ENCODE data around the gene SNAPC4. TPM values are rescaled to one million over a fixed set of nuclear protein-coding genes. Genes with fewer than 3 reads are reported as not detected.
"Not testable (repeated sequence)": the region's sequence is repeated elsewhere in the genome, so short reads cannot be mapped to it uniquely, and the experiment has no call there.

SNAPC4 gene
- total and polyA plus RNA-seq, 3 donors from 2014 or later: 21.2 to 35.9 (median 29.5) TPM

- Histone ChIP-seq H3K4me3 (peak overlapping the region; percentile 90 to 99), H3K9me3 (no peaks in the 10 kb centered on the region), H3K27me3 (no peaks in the 10 kb centered on the region), H3K4me1 (peaks cover 15% of the 10 kb centered on the region), H3K36me3 (ENCODE audit: low read depth, missing control alignments) (no peaks in the 10 kb centered on the region), H3K27ac (peak overlapping the region in 1 of 2 donors; percentile 85)
- TF ChIP-seq POLR2A (IDR thresholded peaks at IDR 0.05) (no peak), CTCF (IDR thresholded peaks at IDR 0.05) (no peak)
- no peak for DNase-seq
- intact Hi-C loops (cut with DNase I; ENCODE audit: low total_unique reads): no loop called here
- 16 to 35% methylated on average over 4 of the region's 4 CpGs for WGBS, 2 donors
Measured at GRCh38 chr9:136411378-136411777, 11.4 kb upstream of the SNAPC4 start.

- no peaks in the 10 kb centered on the region for H3K36me3 ChIP-seq (ENCODE audit: low read depth, missing control alignments)
- WGBS, 2 donors: 0% methylated on average over 11 to 83 of the region's 83 CpGs
Measured at GRCh38 chr9:136410500-136411287, 10.7 kb upstream of the SNAPC4 start, which contains the start of the genes ENTR1 and PMPCA. Gene ENTR1 (minus strand): TSS chr9:136410614. CDS start chr9:136410397, 217 bp downstream. Gene PMPCA (plus strand): TSS chr9:136410658. CDS start chr9:136410669, 11 bp downstream.

GRCh38 chr9:136409557-136410455 lies 9.8 kb upstream of the SNAPC4 start:
- peak; percentile 57 for DNase-seq
- Histone ChIP-seq H3K27me3 (no peaks in the 10 kb centered on the region), H3K9me3 (no peaks in the 10 kb centered on the region), H3K4me3 (peak overlapping the region; percentile 90 to 99), H3K27ac (peak overlapping the region; percentile 37 to 85), H3K36me3 (ENCODE audit: low read depth, missing control alignments) (no peaks in the 10 kb centered on the region), H3K4me1 (peaks cover 15% of the 10 kb centered on the region)
- no peak for TF ChIP-seq CTCF (IDR thresholded peaks at IDR 0.05)
- no peak for TF ChIP-seq POLR2A (IDR thresholded peaks at IDR 0.05)
- WGBS, 2 donors: 3 to 6% methylated on average over 16 to 58 of the region's 71 CpGs
- intact Hi-C loops (cut with DNase I; ENCODE audit: low total_unique reads): no loop called here

More at GRCh38 chr9:136410500-136411287, 10.7 kb upstream of the SNAPC4 start, which contains the start of the genes ENTR1 and PMPCA:
- peak; percentile 94 for DNase-seq
- Histone ChIP-seq H3K4me1 (peaks cover 15% of the 10 kb centered on the region), H3K9me3 (no peaks in the 10 kb centered on the region), H3K4me3 (peak within 1 kb of the TSS; percentile 90 to 99), H3K27me3 (no peaks in the 10 kb centered on the region), H3K27ac (peak within 1 kb of the TSS; percentile 78 to 85)
- intact Hi-C loops (cut with DNase I; ENCODE audit: low total_unique reads): no loop called here
- TF ChIP-seq POLR2A (IDR thresholded peaks at IDR 0.05) (peak; percentile 32), CTCF (IDR thresholded peaks at IDR 0.05) (no peak)

- H3K27me3 ChIP-seq: no peaks in the 10 kb centered on the region
- H3K36me3 ChIP-seq (ENCODE audit: low read depth, missing control alignments): no peaks in the 10 kb centered on the region
- no peak for DNase-seq
- H3K4me3 ChIP-seq: no peak overlapping the region
- WGBS, 2 donors: 91 to 93% methylated on average over 7 of the region's 7 CpGs
- H3K9me3 ChIP-seq: no peaks in the 10 kb centered on the region
- intact Hi-C loops (cut with DNase I; ENCODE audit: low total_unique reads): no loop called here
- TF ChIP-seq CTCF (IDR thresholded peaks at IDR 0.05) (no peak), POLR2A (IDR thresholded peaks at IDR 0.05) (no peak)
- H3K4me1 ChIP-seq: peaks cover 15% of the 10 kb centered on the region
- no peak overlapping the region for H3K27ac ChIP-seq
Measured at GRCh38 chr9:136407911-136408310, 7.9 kb upstream of the SNAPC4 start.

- DNase-seq; H3K36me3 ChIP-seq (ENCODE audit: low read depth, missing control alignments); H3K27me3 ChIP-seq; H3K27ac ChIP-seq; H3K4me3 ChIP-seq; intact Hi-C loops (cut with DNase I; ENCODE audit: low total_unique reads); H3K9me3 ChIP-seq: not testable (repeated sequence)
- 91% methylated on average over 26 to 28 of the region's 28 CpGs for WGBS, 2 donors
- H3K4me1 ChIP-seq: peaks cover 15% of the 10 kb centered on the region
Measured at GRCh38 chr9:136407061-136407460, 7.1 kb upstream of the SNAPC4 start.

GRCh38 chr9:136405904-136406303 lies 5.9 kb upstream of the SNAPC4 start:
- DNase-seq; H3K4me3 ChIP-seq; H3K27me3 ChIP-seq; H3K36me3 ChIP-seq (ENCODE audit: low read depth, missing control alignments); H3K4me1 ChIP-seq; intact Hi-C loops (cut with DNase I; ENCODE audit: low total_unique reads); H3K27ac ChIP-seq; H3K9me3 ChIP-seq: not testable (repeated sequence)
- 83 to 95% methylated on average over 10 of the region's 10 CpGs for WGBS, 2 donors

All from testis (tissue), 3 donors.